SK-N-SH treated with all-trans-retinoic acid at 6 μM for 48 hours (cell line): Measurements from ENCODE around the gene THAP11.

Experiments
- ARNTL ChIP-seq: fragments of 450-650 bp; formaldehyde crosslinking; IDR thresholded peaks from 2 replicates; pipeline ENCODE4 v1.5.0; 2020; ENCODE audit warnings: low read depth, mild to moderate bottlenecking, moderate library complexity, borderline replicate concordance
- ESRRG ChIP-seq: fragments of 250-450 bp; sonication (Bioruptor Pico); IDR thresholded peaks from 2 replicates; pipeline ENCODE4 v1.6.1; 2021; ENCODE audit warnings: mild to moderate bottlenecking
- OSR1 ChIP-seq: fragments of 250-450 bp; sonication (Bioruptor Pico); IDR thresholded peaks from 2 replicates; pipeline ENCODE4 v1.8.0; 2022; ENCODE audit warnings: moderate library complexity, mild to moderate bottlenecking, inconsistent platforms
- RARB ChIP-seq: fragments of 250-450 bp; sonication (Bioruptor Pico); IDR thresholded peaks from 2 replicates; pipeline ENCODE4 v1.8.0; 2021; ENCODE audit warnings: mild to moderate bottlenecking, moderate library complexity
- TCF4 ChIP-seq: fragments of 250-450 bp; sonication (Bioruptor Pico); IDR thresholded peaks from 2 replicates; pipeline ENCODE4 v1.8.0; 2021; ENCODE audit warnings: mild to moderate bottlenecking, moderate library complexity, borderline replicate concordance
- ZC3H10 ChIP-seq: fragments of 250-450 bp; sonication (Bioruptor Pico); IDR thresholded peaks from 2 replicates; pipeline ENCODE4 v1.5.1; 2021; ENCODE audit warnings: mild to moderate bottlenecking, moderate library complexity
- ZFP3 ChIP-seq: fragments of 250-450 bp; sonication (Bioruptor Pico); IDR thresholded peaks from 2 replicates; pipeline ENCODE4 v1.5.0; 2020; ENCODE audit warnings: mild to moderate bottlenecking, moderate library complexity
- ZFP30 ChIP-seq: fragments of 450-650 bp; formaldehyde crosslinking; IDR thresholded peaks from 2 replicates; pipeline ENCODE4 v1.5.0; 2022; ENCODE audit warnings: mild to moderate bottlenecking, moderate library complexity
- ZNF70 ChIP-seq: fragments of 450-650 bp; formaldehyde crosslinking; IDR thresholded peaks from 2 replicates; pipeline ENCODE4 v1.5.0; 2020; ENCODE audit warnings: mild to moderate bottlenecking, moderate library complexity
- TF ChIP-seq, protein P1 (sequence below): fragments of 250-450 bp; sonication (Bioruptor Pico); IDR thresholded peaks from 2 replicates; pipeline ENCODE4 v1.8.0; 2020; ENCODE audit warnings: mild to moderate bottlenecking, moderate library complexity, borderline replicate concordance
- TF ChIP-seq, protein P2 (sequence below): fragments of 250-450 bp; sonication (Bioruptor Pico); IDR thresholded peaks from 2 replicates; pipeline ENCODE4 v1.5.1; 2021; ENCODE audit warnings: mild to moderate bottlenecking, moderate library complexity
- TF ChIP-seq, protein P3 (sequence below): fragments of 250-450 bp; sonication (Bioruptor Pico); IDR thresholded peaks from 2 replicates; pipeline ENCODE4 v1.5.1; 2020; ENCODE audit warnings: low read depth, mild to moderate bottlenecking, moderate library complexity
- TF ChIP-seq, protein P4 (sequence below): fragments of 250-450 bp; sonication (Bioruptor Pico); IDR thresholded peaks from 2 replicates; pipeline ENCODE4 v1.8.0; 2021; ENCODE audit warnings: low read depth, mild to moderate bottlenecking, moderate library complexity, borderline replicate concordance

DNA sequence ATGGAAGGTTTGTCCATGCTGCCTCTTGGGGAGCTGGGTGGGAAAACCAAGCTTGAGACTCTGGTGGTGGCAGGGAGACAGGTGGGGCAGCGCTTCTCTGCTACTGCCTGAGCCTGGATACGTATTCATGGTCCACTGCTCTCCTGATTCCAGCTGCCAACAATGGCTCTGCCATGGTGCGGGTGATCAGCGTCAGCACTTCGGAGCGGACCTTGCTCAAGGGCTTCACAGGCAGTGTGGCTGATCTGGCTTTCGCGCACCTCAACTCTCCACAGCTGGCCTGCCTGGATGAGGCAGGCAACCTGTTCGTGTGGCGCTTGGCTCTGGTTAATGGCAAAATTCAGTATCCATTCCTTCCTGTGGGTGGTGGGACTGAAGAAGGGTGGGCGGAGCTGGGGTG, 34.9 kb downstream of the THAP11 start:
- TF ChIP-seq ZNF70 (CRISPR knock-in tag): no peak
- TF ChIP-seq ARNTL: no peak
- TF ChIP-seq, protein P1, sequence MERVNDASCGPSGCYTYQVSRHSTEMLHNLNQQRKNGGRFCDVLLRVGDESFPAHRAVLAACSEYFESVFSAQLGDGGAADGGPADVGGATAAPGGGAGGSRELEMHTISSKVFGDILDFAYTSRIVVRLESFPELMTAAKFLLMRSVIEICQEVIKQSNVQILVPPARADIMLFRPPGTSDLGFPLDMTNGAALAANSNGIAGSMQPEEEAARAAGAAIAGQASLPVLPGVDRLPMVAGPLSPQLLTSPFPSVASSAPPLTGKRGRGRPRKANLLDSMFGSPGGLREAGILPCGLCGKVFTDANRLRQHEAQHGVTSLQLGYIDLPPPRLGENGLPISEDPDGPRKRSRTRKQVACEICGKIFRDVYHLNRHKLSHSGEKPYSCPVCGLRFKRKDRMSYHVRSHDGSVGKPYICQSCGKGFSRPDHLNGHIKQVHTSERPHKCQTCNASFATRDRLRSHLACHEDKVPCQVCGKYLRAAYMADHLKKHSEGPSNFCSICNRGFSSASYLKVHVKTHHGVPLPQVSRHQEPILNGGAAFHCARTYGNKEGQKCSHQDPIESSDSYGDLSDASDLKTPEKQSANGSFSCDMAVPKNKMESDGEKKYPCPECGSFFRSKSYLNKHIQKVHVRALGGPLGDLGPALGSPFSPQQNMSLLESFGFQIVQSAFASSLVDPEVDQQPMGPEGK: no peak
- no peak for TF ChIP-seq ZFP30 (CRISPR knock-in tag)
- TF ChIP-seq, protein P2, sequence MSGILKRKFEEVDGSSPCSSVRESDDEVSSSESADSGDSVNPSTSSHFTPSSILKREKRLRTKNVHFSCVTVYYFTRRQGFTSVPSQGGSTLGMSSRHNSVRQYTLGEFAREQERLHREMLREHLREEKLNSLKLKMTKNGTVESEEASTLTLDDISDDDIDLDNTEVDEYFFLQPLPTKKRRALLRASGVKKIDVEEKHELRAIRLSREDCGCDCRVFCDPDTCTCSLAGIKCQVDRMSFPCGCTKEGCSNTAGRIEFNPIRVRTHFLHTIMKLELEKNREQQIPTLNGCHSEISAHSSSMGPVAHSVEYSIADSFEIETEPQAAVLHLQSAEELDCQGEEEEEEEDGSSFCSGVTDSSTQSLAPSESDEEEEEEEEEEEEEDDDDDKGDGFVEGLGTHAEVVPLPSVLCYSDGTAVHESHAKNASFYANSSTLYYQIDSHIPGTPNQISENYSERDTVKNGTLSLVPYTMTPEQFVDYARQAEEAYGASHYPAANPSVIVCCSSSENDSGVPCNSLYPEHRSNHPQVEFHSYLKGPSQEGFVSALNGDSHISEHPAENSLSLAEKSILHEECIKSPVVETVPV (CRISPR knock-in tag): no peak
- no peak for TF ChIP-seq RARB (CRISPR knock-in tag)
- TF ChIP-seq, protein P3, sequence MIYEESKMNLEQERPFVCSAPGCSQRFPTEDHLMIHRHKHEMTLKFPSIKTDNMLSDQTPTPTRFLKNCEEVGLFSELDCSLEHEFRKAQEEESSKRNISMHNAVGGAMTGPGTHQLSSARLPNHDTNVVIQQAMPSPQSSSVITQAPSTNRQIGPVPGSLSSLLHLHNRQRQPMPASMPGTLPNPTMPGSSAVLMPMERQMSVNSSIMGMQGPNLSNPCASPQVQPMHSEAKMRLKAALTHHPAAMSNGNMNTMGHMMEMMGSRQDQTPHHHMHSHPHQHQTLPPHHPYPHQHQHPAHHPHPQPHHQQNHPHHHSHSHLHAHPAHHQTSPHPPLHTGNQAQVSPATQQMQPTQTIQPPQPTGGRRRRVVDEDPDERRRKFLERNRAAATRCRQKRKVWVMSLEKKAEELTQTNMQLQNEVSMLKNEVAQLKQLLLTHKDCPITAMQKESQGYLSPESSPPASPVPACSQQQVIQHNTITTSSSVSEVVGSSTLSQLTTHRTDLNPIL (CRISPR knock-in tag): no peak
- no peak for TF ChIP-seq TCF4 (CRISPR knock-in tag)
- TF ChIP-seq, protein P4, sequence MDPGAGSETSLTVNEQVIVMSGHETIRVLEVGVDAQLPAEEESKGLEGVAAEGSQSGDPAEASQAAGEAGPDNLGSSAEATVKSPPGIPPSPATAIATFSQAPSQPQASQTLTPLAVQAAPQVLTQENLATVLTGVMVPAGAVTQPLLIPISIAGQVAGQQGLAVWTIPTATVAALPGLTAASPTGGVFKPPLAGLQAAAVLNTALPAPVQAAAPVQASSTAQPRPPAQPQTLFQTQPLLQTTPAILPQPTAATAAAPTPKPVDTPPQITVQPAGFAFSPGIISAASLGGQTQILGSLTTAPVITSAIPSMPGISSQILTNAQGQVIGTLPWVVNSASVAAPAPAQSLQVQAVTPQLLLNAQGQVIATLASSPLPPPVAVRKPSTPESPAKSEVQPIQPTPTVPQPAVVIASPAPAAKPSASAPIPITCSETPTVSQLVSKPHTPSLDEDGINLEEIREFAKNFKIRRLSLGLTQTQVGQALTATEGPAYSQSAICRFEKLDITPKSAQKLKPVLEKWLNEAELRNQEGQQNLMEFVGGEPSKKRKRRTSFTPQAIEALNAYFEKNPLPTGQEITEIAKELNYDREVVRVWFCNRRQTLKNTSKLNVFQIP (CRISPR knock-in tag): no peak
- TF ChIP-seq OSR1 (CRISPR knock-in tag): no peak
- TF ChIP-seq ZC3H10 (CRISPR knock-in tag): no peak
- no peak for TF ChIP-seq ZFP3 (CRISPR knock-in tag)
- TF ChIP-seq ESRRG: no peak
